GM18861 (cell line): ENCODE results near the gene UBE2I.
"Not testable (repeated sequence)": the region's sequence is repeated elsewhere in the genome, so short reads cannot be mapped to it uniquely, and the experiment has no call there.

Source experiments
- ATAC-seq: cut with Tn5 transposase; IDR thresholded peaks from one replicate; pipeline ENCODE4 v1.9.1; 2021; ENCODE audit not compliant: unreplicated experiment

The UBE2I gene

GRCh38 chr16:1292208-1292607 lies 17.2 kb upstream of the UBE2I start:
- ATAC-seq, result not testable (repeated sequence)

GRCh38 chr16:1292808-1293207 lies 16.6 kb upstream of the UBE2I start:
- not testable (repeated sequence) for ATAC-seq

- ATAC-seq, result no peak
These were observed 15.3 kb upstream of the UBE2I start for GRCh38 chr16:1293921-1294656.

GRCh38 chr16:1295465-1295864 lies 14.0 kb upstream of the UBE2I start:
- no peak for ATAC-seq

GRCh38 chr16:1296688-1297017 lies 12.8 kb upstream of the UBE2I start:
- not testable (repeated sequence) for ATAC-seq

GRCh38 chr16:1297018-1297696 lies 12.3 kb upstream of the UBE2I start:
- no peak for ATAC-seq

- ATAC-seq, result no peak
These were observed 11.0 kb upstream of the UBE2I start for GRCh38 chr16:1298406-1298805.

GRCh38 chr16:1299012-1299867 lies 10.2 kb upstream of the UBE2I start:
- no peak for ATAC-seq

- no peak for ATAC-seq
These were observed 9.6 kb upstream of the UBE2I start for GRCh38 chr16:1299868-1300203.

- ATAC-seq, result no peak
These were observed 8.6 kb upstream of the UBE2I start for GRCh38 chr16:1300664-1301476.

- ATAC-seq, result no peak
These were observed 7.9 kb upstream of the UBE2I start for GRCh38 chr16:1301562-1301961.

GRCh38 chr16:1305823-1306222 lies 3.6 kb upstream of the UBE2I start:
- ATAC-seq, result no peak

- ATAC-seq, result no peak
These were observed 3.1 kb upstream of the UBE2I start for GRCh38 chr16:1306334-1306733.

GRCh38 chr16:1308036-1308976 lies 1.1 kb upstream of the UBE2I start:
- peak; percentile 13 for ATAC-seq

- peak; percentile 13 for ATAC-seq
These were observed 724 bp downstream of the UBE2I start for GRCh38 chr16:1309888-1310831.

GRCh38 chr16:1310832-1311200 lies 1.4 kb downstream of the UBE2I start:
- ATAC-seq, result no peak

- no peak for ATAC-seq
These were observed 1.8 kb downstream of the UBE2I start for GRCh38 chr16:1311212-1311737.

GRCh38 chr16:1311738-1312466 lies 2.5 kb downstream of the UBE2I start:
- ATAC-seq, result no peak
